ENCODE measurements around the gene PIK3CA.
"Not testable (repeated sequence)": the region's sequence is repeated elsewhere in the genome, so short reads cannot be mapped to it uniquely, and the experiment has no call there.

The PIK3CA gene

GRCh38 chr3:179265875-179266274 is 117.7 kb downstream of the PIK3CA start:
- DNase-seq = no peak

GRCh38 chr3:179266701-179267211 is 118.6 kb downstream of the PIK3CA start:
- DNase-seq = no peak

- no peak for DNase-seq
These were observed 120.4 kb downstream of the PIK3CA start for GRCh38 chr3:179268400-179269051.

GRCh38 chr3:179269152-179269707 is 121.1 kb downstream of the PIK3CA start:
- no peak for DNase-seq

- DNase-seq = no peak
These were observed 124.2 kb downstream of the PIK3CA start for GRCh38 chr3:179272385-179272784.

GRCh38 chr3:179274434-179274833 is 126.3 kb downstream of the PIK3CA start:
- not testable (repeated sequence) for DNase-seq

- no peak for DNase-seq
These were observed 127.8 kb downstream of the PIK3CA start for GRCh38 chr3:179276001-179276400.

GRCh38 chr3:179276743-179277142 is 128.6 kb downstream of the PIK3CA start:
- no peak for DNase-seq

GRCh38 chr3:179278151-179278550 is 130.0 kb downstream of the PIK3CA start:
- no peak for DNase-seq

GRCh38 chr3:179278932-179279693 is 131.0 kb downstream of the PIK3CA start:
- DNase-seq = no peak

GRCh38 chr3:179279837-179280236 is 131.7 kb downstream of the PIK3CA start:
- no peak for DNase-seq

GRCh38 chr3:179281825-179282224 is 133.7 kb downstream of the PIK3CA start:
- no peak for DNase-seq

GRCh38 chr3:179286331-179286730 is 138.2 kb downstream of the PIK3CA start:
- no peak for DNase-seq

- DNase-seq = no peak
These were observed 140.7 kb downstream of the PIK3CA start for GRCh38 chr3:179288845-179289244.

GRCh38 chr3:179289295-179289694 is 141.1 kb downstream of the PIK3CA start:
- DNase-seq = no peak

Measured in GOT3 (cell line).